ENCODE measurements around the gene TAS2R40. TPM values are rescaled to one million over a fixed set of nuclear protein-coding genes. Genes with fewer than 3 reads are reported as not detected.

Gene TAS2R40
- total RNA-seq, 2 donors from 2014 or later, result not detected

Other genes starting within 250 kb of the TAS2R40 start
- gene OR9A2, start 194.9 kb upstream of the TAS2R40 start, total RNA-seq, result not detected
- gene OR6V1, start 169.7 kb upstream of the TAS2R40 start, total RNA-seq, result not detected
- not detected for gene PIP, start 90.0 kb upstream of the TAS2R40 start, total RNA-seq
- gene TAS2R39, start 38.6 kb upstream of the TAS2R40 start, total RNA-seq, result not detected
- gene GSTK1, start 41.4 kb downstream of the TAS2R40 start, total RNA-seq, result 10 to 100 TPM; 68.6 to 94.5 TPM
- gene TMEM139, start 62.9 kb downstream of the TAS2R40 start, total RNA-seq, result under 1 TPM in 1 of 2 donors, not detected in 1; 0.29 TPM
- 10 to 100 TPM; 16.1 to 19.9 TPM for gene CASP2, start 66.3 kb downstream of the TAS2R40 start, total RNA-seq
- gene CLCN1, start 94.1 kb downstream of the TAS2R40 start, total RNA-seq, result under 1 TPM in 1 of 2 donors, not detected in 1; 0.05 TPM
- gene FAM131B, start 140.7 kb downstream of the TAS2R40 start, total RNA-seq, result 1 to 10 TPM; 1.1 to 1.5 TPM
- gene ZYX, start 159.3 kb downstream of the TAS2R40 start, total RNA-seq, result 100 to 1,000 TPM; 388 to 407 TPM
- gene EPHA1, start 186.8 kb downstream of the TAS2R40 start, total RNA-seq, result under 1 TPM in 1 of 2 donors, not detected in 1; 0.24 TPM
- gene TAS2R60, start 221.4 kb downstream of the TAS2R40 start, total RNA-seq, result under 1 TPM; 0.42 to 0.57 TPM